Measurements from ENCODE around the gene AP2A2.

The AP2A2 gene

DNA sequence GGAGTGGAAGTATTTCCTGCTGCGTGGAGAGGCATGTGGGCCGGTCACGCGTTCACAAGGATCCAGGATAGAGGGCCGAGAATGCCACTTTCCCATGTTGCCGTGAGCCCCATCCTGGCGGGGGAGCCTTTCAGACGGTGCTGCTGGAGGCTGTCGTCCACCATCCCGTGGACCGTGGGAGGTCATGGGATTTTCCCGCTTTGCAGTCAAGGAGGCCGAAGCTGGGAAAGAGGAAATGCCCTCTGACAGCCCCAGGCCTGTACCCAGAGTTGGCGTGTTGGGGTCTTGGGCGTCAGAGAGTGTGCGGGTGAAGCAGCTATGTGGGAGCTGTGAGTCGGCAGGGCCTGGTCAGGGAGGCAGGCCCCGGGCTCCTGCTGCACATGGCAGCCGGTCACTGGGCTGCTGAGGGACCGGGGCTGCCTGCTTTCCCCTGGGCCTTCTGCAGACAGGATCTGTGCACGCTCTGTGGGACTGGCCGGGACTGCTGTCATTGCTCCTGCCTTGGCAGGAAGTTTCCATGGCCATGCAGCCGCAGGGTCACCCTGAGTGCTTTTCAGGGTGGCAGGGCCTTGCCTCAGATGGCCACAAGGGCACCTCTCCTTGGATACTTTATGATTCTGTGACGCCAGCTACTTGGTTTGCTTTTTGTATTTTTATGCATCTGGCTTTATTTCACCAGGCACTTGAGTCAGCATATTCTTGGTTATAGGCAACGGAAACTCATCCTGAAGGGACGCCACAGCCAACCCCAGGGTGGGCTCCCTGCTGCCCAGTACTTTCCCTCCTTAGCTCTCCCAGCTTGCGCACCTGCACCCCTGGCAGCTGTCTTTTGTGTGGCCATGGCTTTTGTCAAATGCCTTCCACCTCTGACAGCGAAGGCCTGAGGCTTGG, 52.4 kb downstream of the AP2A2 start:
- DNase-seq, result no peak

DNA sequence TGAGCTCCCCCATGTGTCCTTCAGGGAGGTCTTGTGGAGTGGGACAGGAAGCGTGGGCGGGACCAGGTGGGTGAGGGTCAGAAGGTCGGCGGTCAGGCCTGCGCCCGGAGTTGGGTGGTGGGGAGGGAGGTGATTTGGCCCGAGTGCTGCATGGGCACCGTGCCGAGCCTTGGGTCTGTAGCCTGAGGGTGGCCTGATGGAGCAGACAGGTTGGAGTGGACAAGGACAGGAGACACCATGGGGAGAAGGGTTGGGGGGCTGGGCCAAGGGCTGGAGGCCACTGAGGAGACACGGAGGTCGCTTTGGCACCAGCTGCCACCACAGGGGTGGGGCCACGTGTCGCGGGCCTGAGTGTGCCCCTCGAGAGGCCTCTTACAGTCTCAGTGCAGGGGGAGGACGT, 53.1 kb downstream of the AP2A2 start:
- no peak for DNase-seq

DNA sequence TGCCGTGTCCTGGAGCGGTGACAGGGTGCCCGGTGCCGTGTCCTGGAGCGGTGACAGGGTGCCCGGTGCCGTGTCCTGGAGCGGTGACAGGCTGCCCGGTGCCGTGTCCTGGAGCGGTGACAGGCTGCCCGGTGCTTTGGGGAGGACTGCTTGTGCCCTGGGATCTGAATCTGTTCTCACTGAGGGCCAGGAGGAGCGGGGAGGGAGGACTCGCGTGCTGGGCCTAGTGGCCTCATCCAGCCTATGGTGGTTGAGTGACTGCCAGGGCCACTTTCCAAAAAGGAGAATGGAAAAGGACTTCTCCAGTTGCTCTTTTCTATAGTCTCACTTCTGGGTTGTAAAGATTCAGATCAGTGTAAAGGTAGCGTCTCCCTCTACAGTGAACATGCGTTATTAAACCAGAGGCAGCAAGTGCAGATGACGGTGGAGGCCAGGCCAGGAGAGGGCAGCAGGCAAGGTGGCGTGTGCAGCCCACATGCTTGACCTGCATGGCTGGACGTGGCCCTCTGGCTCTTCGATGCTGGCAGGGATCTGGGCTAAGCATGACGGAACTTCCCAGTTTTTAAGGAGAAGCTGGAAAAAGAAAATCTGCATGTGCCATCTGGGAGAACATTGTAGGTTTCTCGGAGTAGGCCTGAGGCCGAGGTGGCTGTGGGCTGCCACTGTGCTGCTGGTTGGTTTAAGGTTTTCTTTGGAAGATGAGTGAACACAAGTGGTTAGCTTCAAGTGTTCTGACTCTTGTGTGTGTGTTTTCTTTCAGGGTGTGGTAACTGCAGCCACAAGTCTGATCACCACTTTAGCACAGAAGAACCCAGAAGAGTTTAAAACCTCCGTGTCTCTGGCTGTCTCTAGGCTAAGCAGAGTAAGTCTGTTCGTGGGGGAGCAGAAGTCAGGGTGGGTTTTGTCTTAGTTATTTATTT, 55.0 kb downstream of the AP2A2 start:
- no peak for DNase-seq

- DNase-seq, result no peak
These were observed 56.1 kb downstream of the AP2A2 start for GRCh38 chr11:981764-982163.

DNA sequence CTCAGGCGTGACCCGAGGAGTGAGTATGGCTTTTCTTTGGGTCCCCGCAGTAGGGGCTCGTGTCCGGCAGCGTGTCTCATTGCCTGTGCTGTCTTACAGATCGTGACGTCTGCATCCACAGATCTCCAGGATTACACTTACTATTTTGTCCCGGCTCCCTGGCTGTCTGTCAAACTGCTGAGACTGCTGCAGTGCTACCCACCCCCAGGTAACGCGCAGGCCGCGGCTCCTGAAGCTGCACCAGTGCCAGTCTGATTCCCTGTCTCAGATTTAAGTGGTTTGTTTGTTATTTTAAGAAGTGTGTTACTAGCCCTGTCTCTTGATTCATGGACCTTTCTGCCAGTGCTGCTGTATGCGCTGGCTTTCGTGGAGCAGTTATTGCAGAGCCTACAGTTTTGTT, 58.9 kb downstream of the AP2A2 start:
- no peak for DNase-seq

DNA sequence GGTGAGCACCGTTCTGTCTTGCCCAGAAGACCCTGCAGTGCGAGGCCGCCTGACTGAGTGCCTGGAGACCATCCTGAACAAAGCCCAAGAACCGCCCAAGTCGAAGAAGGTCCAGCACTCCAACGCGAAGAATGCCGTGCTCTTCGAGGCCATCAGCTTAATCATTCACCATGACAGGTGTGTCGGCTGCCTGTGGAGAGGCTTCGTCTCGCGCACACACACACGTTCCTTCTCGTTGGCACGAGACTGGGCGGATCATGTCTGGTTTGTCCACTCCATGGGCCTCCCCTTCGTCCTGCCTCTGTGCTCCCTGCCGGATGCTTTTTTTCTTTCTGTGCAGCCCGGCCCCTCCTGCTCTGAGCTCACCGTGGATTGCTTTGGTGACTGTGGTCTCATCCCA, 59.7 kb downstream of the AP2A2 start:
- DNase-seq, result no peak

GRCh38 chr11:985848-986247, 60.2 kb downstream of the AP2A2 start:
- DNase-seq, result no peak

DNA sequence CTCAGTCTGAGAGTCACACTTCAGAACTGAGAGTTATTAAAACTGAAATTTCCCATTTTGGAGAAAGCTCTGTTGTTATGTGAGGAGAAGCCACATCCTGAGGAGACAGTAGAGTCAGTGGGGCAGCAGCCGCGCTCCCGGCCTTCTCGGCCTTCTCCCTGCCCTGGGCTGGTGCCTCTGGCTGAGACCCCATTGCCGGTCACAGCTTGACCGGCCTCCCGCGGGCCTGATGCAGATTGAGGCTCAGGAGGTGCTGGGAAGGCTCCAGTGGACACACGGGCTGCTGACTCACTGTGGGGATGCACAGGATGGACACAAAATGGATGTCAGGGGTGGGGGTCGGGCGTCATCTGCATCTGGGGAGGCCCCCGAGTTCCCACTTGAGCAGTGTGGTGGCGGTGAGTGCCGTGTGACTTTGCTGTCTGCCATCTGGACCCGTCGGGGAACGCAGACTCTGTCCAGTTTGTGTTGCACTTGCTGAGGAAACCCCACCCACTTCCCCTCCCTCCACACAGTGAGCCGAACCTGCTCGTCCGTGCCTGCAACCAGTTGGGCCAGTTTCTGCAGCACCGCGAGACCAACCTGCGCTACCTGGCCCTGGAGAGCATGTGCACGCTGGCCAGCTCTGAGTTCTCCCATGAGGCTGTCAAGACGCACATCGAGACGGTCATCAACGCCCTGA, 60.7 kb downstream of the AP2A2 start:
- no peak for DNase-seq

GRCh38 chr11:986952-987305, 61.3 kb downstream of the AP2A2 start:
- no peak for DNase-seq

DNA sequence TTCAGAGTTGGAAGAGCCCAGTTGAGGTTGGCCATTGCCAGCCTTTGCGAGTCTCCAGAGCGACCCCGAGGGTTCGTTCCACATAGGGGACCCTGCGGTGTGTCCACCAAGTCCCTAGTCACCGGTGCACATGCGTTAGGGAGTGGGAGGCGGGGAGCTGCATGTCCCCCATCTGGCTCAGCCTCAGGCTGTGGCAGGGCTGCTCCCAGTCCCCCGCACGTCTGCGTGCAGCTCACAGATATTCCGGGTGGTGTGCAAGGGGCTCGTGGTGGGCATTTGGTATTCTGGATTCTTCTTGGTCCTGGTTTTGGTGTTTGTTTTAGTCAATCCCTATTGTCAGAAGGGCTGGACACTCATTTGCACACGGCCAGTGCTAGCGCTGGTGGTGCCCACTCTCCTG, 62.0 kb downstream of the AP2A2 start:
- no peak for DNase-seq

- DNase-seq, result no peak
These were observed 64.4 kb downstream of the AP2A2 start for GRCh38 chr11:990101-990500.

DNA sequence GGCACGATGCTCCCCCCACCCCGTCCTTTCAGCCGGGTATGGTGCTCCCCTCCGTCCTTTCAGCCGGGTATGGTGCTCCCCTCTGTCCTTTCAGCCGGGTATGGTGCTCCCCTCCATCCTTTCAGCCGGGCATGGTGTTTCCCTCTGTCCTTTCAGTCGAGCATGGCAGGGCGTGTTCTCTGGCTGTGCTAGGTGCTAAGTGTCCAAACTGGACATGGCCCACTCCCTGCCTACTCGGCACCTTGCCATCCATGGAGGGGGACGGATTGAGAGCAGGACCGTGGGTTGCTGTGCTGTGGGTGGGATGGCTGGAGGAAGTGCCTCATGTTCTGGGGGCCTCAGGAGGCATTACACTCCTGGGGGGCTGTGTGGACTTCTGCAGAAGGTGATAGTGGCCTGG, 65.4 kb downstream of the AP2A2 start:
- DNase-seq, result no peak

DNA sequence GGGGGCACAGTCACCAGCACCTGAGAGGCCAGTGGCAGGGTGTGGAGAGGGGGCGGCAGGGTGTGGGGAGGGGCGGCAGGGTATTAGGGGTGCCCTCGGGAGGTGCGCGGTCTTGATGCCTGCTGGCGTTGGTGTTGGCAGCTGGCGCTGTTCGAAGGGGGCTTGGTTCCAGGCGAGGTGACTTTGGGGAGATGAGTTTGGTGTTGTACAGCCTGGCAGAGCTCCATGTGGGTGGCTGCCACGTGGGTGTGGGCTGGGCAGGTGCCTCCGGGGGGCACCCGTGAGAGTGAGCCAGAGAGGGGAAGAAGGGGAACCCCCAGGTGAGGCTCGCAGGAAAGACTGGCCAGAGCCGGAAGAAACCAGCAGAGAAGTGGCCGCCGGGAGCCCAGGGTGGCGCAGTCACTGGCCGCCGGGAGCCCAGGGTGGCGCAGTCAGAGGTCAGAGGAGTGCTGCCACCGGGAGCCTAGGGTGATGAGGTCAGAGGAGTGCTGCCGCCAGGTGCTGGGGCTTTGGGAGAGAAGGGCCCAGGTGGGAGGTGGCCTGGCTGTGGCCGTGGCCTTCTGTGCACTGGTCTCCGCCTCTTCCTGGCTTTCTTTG, 66.1 kb downstream of the AP2A2 start:
- no peak for DNase-seq

GRCh38 chr11:992577-992976, 66.9 kb downstream of the AP2A2 start:
- no peak for DNase-seq

DNA sequence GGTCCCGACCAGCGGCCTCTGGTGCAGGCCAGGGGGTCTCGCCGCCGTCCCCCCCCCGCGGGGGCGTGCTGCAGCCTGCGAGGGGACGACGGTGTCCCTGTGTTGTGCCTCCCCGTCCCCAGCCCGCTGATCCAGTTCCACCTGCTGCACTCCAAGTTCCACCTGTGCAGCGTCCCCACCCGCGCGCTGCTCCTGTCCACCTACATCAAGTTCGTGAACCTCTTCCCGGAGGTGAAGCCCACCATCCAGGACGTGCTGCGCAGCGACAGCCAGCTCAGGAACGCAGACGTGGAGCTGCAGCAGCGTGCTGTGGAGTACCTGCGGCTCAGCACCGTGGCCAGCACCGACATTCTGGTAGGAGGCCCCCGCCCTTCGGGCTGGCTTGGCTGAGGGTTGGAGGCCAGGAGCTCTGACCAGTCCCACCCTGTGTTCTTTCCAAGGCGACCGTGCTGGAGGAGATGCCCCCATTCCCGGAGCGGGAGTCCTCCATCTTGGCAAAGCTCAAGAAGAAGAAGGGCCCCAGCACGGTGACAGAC, 68.0 kb downstream of the AP2A2 start:
- no peak for DNase-seq

GRCh38 chr11:995044-995751, 69.5 kb downstream of the AP2A2 start:
- DNase-seq, result no peak

- no peak for DNase-seq
These were observed 70.2 kb downstream of the AP2A2 start for GRCh38 chr11:995752-996420.

DNA sequence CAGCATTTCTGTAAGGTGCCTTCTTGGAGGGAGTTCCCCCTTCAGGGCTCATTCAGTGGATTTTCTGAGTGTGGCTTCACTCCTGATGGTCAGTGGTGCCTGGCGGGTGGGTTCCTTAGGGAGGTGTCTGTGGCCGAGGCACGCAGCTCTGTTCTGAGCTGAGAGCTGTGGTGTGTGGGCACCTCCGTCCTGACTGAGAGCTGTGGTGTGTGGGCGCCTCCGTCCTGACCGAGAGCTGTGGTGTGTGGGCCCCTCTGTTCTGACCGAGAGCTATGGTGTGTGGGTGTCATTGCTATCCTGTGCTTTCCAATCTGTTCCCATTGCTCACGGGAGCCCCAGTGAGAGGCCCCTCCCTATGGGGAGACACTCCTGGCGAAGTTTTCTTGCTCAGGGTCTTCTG, 71.0 kb downstream of the AP2A2 start:
- no peak for DNase-seq

- no peak for DNase-seq
These were observed 72.2 kb downstream of the AP2A2 start for GRCh38 chr11:997907-998306.

GRCh38 chr11:999009-999408, 73.3 kb downstream of the AP2A2 start:
- DNase-seq, result no peak
